ENCODE measurements around the gene DCC.

Gene DCC

GRCh38 chr18:52948868-52949444, 609.0 kb downstream of the DCC start:
- no peak for DNase-seq

- DNase-seq, result no peak
Observed at GRCh38 chr18:52950155-52950554, 610.2 kb downstream of the DCC start.

GRCh38 chr18:52953387-52953786, 613.4 kb downstream of the DCC start:
- DNase-seq, result no peak

GRCh38 chr18:52963481-52963880, 623.5 kb downstream of the DCC start:
- no peak for DNase-seq

- no peak for DNase-seq
Observed at GRCh38 chr18:52970686-52971085, 630.7 kb downstream of the DCC start.

- no peak for DNase-seq
Observed at GRCh38 chr18:52971097-52971496, 631.1 kb downstream of the DCC start.

- DNase-seq, result no peak
Observed at GRCh38 chr18:52979892-52980291, 639.9 kb downstream of the DCC start.

GRCh38 chr18:52991246-52991645, 651.2 kb downstream of the DCC start:
- no peak for DNase-seq

GRCh38 chr18:52992041-52992440, 652.0 kb downstream of the DCC start:
- no peak for DNase-seq

- no peak for DNase-seq
Observed at GRCh38 chr18:52995875-52996274, 655.9 kb downstream of the DCC start.

GRCh38 chr18:52999633-53000032, 659.6 kb downstream of the DCC start:
- DNase-seq, result no peak

GRCh38 chr18:53004798-53005197, 664.8 kb downstream of the DCC start:
- no peak for DNase-seq

GRCh38 chr18:53018791-53019190, 678.8 kb downstream of the DCC start:
- DNase-seq, result no peak

- no peak for DNase-seq
Observed at GRCh38 chr18:53025247-53025646, 685.2 kb downstream of the DCC start.

GRCh38 chr18:53028565-53028964, 688.6 kb downstream of the DCC start:
- DNase-seq, result no peak

- DNase-seq, result no peak
Observed at GRCh38 chr18:53033128-53033527, 693.1 kb downstream of the DCC start.

GRCh38 chr18:53038608-53039007, 698.6 kb downstream of the DCC start:
- DNase-seq, result no peak

- no peak for DNase-seq
Observed at GRCh38 chr18:53040286-53040685, 700.3 kb downstream of the DCC start.

- DNase-seq, result no peak
Observed at GRCh38 chr18:53056064-53056463, 716.1 kb downstream of the DCC start.

- no peak for DNase-seq
Observed at GRCh38 chr18:53070788-53071187, 730.8 kb downstream of the DCC start.

- no peak for DNase-seq
Observed at GRCh38 chr18:53080687-53081086, 740.7 kb downstream of the DCC start.

GRCh38 chr18:53093636-53094035, 753.6 kb downstream of the DCC start:
- DNase-seq, result no peak

- no peak for DNase-seq
Observed at GRCh38 chr18:53101536-53102105, 761.6 kb downstream of the DCC start.

- no peak for DNase-seq
Observed at GRCh38 chr18:53114441-53114840, 774.4 kb downstream of the DCC start.

GRCh38 chr18:53115876-53116585, 776.0 kb downstream of the DCC start:
- DNase-seq, result no peak
